ENCODE data around the gene COL4A1.

- TF ChIP-seq EZH2 (IDR thresholded peaks at IDR 0.05; ENCODE audit: insufficient read depth, low read length) = no peak
- no peak for TF ChIP-seq CTCF (IDR thresholded peaks at IDR 0.05; ENCODE audit: insufficient read depth, low read depth, low read length)
Measured at GRCh38 chr13:110318920-110319319, 12.0 kb upstream of the COL4A1 start.
